Right atrium auricular region (tissue), 2 donors: ENCODE measurements around the gene EIF2D. TPM values are rescaled to one million over a fixed set of nuclear protein-coding genes. Genes with fewer than 3 reads are reported as not detected.
"Not testable (repeated sequence)": the region's sequence is repeated elsewhere in the genome, so short reads cannot be mapped to it uniquely, and the experiment has no call there.

Experiments used
- DNase-seq: peaks from one replicate; pipeline ENCODE4 v3.0.0-alpha.2; 2019; ENCODE audit warnings: low spot score
- H3K27ac ChIP-seq, 2 donors: fragments of 200-600 bp; sonication (generic); 1 replicate in 1 of 2; 2 replicates in 1 of 2; pipeline ENCODE4 v1.5.1; 2016 to 2019
- H3K27me3 ChIP-seq, 2 donors: fragments of 200-600 bp; sonication (generic); one replicate each; pipeline versions ENCODE4 v1.5.1 to v1.6.0; 2017 to 2019
- H3K36me3 ChIP-seq: fragments of 200-600 bp; sonication (generic); one replicate; pipeline ENCODE4 v1.5.1; 2016
- H3K4me1 ChIP-seq, 2 donors: fragments of 200-600 bp; sonication (generic); one replicate each; pipeline versions ENCODE4 v1.5.1 to v1.6.0; 2017 to 2019
- H3K4me3 ChIP-seq, 2 donors: fragments of 200-600 bp; sonication (generic); 1 replicate in 1 of 2; 2 replicates in 1 of 2; pipeline ENCODE4 v1.5.1; 2017 to 2019; ENCODE audit warnings: mild to moderate bottlenecking in 1 of 2, moderate library complexity in 1 of 2
- H3K9me3 ChIP-seq, 2 donors: fragments of 200-600 bp; sonication (generic); one replicate each; pipeline ENCODE4 v1.5.1; 2019
- CTCF ChIP-seq, 2 donors: fragments of 200-600 bp; sonication (generic); IDR thresholded peaks; one replicate each; pipeline ENCODE4 v1.5.1; 2019; ENCODE audit warnings: antibody characterized with exemption in 2 of 2
- total RNA-seq, 2 donors: library from RNA; depleted of rRNA; stranded (reverse); fragments of >200 nt; gene quantifications; one replicate each; pipeline ENCODE4 v1.1.0, GENCODE V29; 2016

The EIF2D gene
- total RNA-seq, 2 donors from 2014 or later = 21.7 to 30.4 TPM

GRCh38 chr1:206583707-206584648, 28.3 kb downstream of the EIF2D start:
- no peak overlapping the region for H3K27ac ChIP-seq
- H3K4me3 ChIP-seq = no peak overlapping the region
- peaks cover 0 to 23% of the 10 kb centered on the region in 2 donors for H3K4me1 ChIP-seq
- peak; percentile 87 for DNase-seq
- peaks cover 25% of the 10 kb centered on the region for H3K36me3 ChIP-seq
- no peaks in the 10 kb centered on the region for H3K27me3 ChIP-seq
- peak; percentile 81 to 93 for TF ChIP-seq CTCF (IDR thresholded peaks at IDR 0.05)
- H3K9me3 ChIP-seq = no peaks in the 10 kb centered on the region

DNA sequence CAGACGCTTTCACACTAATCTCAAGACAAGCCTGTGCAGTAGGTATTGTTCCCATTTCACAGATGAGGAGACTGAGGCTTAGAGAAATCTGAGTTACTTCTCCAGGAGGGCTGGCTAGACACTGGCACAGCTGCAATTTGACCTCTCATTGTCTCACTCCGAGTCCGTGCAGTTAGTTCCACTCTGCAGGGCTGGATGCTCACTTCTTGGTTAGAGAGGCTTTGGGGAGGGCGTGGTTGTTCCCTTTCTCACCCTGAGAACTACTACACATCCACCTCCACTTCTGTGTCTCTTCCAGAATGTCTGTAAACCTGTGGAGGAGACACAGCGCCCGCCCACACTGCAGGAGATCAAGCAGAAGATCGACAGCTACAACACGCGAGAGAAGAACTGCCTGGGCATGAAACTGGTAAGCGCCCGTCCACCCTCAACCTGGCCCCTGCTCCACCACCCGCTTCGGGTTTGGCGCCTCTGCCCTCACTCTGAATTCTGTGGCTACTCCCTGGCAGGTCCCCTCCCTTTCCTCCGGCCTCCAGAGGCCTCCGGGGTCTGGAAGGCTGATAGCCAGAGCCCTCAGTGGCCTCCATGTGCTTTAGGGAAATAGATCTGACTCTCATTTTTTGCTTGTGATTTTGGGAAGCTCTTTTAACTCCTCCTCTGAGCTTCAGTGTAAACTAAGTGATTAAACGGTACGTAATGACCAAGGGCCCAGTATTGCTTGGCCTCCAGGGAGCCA, 29.1 kb downstream of the EIF2D start:
- H3K27ac ChIP-seq = no peak overlapping the region
- H3K4me3 ChIP-seq = no peak overlapping the region
- peaks cover 21% of the 10 kb centered on the region for H3K36me3 ChIP-seq
- no peak for DNase-seq
- no peak for TF ChIP-seq CTCF (IDR thresholded peaks at IDR 0.05)
- no peaks in the 10 kb centered on the region for H3K27me3 ChIP-seq
- peaks cover 0 to 27% of the 10 kb centered on the region in 2 donors for H3K4me1 ChIP-seq
- H3K9me3 ChIP-seq = no peaks in the 10 kb centered on the region

- no peaks in the 10 kb centered on the region for H3K27me3 ChIP-seq
- H3K36me3 ChIP-seq = peaks cover 15% of the 10 kb centered on the region
- no peak for TF ChIP-seq CTCF (IDR thresholded peaks at IDR 0.05)
- H3K27ac ChIP-seq = no peak overlapping the region
- peaks cover 0 to 27% of the 10 kb centered on the region in 2 donors for H3K4me1 ChIP-seq
- no peak overlapping the region for H3K4me3 ChIP-seq
- DNase-seq = no peak
- no peaks in the 10 kb centered on the region for H3K9me3 ChIP-seq
Measured at GRCh38 chr1:206582537-206582936, 29.7 kb downstream of the EIF2D start.

DNA sequence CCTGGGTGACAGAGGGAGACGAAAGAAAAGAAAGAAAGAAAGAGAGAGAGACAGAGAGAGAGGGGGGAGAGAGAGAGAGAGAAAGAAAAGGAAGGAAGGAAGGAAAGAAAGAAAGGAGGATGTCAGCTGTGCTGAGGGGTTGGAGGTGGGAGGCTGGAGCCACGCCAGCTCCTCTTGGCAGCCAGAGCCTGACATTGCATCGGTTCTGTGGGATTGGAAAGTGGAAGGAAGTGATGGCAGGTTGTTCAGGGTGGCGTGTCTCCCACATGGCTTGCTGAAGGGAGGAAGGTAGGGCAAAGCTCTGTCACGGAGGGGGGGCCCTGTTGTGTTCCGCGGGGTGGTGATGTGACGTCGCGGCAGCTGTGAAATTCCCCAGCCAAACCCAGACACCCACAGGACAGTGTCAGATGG, 30.7 kb downstream of the EIF2D start:
- no peak overlapping the region for H3K4me3 ChIP-seq
- H3K4me1 ChIP-seq = peaks cover 0 to 27% of the 10 kb centered on the region in 2 donors
- H3K9me3 ChIP-seq = no peaks in the 10 kb centered on the region
- DNase-seq = no peak
- H3K27me3 ChIP-seq = no peaks in the 10 kb centered on the region
- no peak overlapping the region for H3K27ac ChIP-seq
- peaks cover 5% of the 10 kb centered on the region for H3K36me3 ChIP-seq
- no peak for TF ChIP-seq CTCF (IDR thresholded peaks at IDR 0.05)

GRCh38 chr1:206581114-206581497, 31.2 kb downstream of the EIF2D start:
- H3K9me3 ChIP-seq, H3K36me3 ChIP-seq, H3K27me3 ChIP-seq, H3K4me3 ChIP-seq, DNase-seq: not testable (repeated sequence)
- H3K4me1 ChIP-seq = peaks cover 0 to 32% of the 10 kb centered on the region in 2 donors
- H3K27ac ChIP-seq = peak overlapping the region in 1 of 2 donors; percentile 70
